Ishikawa (cell line): ENCODE results near the gene STX2.

Experiments
- CEBPB ChIP-seq: IDR thresholded peaks from 2 replicates; pipeline ENCODE4 v1.6.1; 2012
- CREB1 ChIP-seq: IDR thresholded peaks from 2 replicates; pipeline ENCODE4 v1.6.1; 2012; ENCODE audit warnings: low read depth
- EGR1 ChIP-seq: IDR thresholded peaks from 2 replicates; pipeline ENCODE4 v1.6.1; 2012
- EP300 ChIP-seq: IDR thresholded peaks from 2 replicates; pipeline ENCODE4 v1.6.1; 2012; ENCODE audit warnings: borderline replicate concordance
- FOXM1 ChIP-seq: IDR thresholded peaks from 2 replicates; pipeline ENCODE4 v1.6.1; 2012; ENCODE audit warnings: low read depth, borderline replicate concordance
- NFIC ChIP-seq: IDR thresholded peaks from 2 replicates; pipeline ENCODE4 v1.6.1; 2012
- RAD21 ChIP-seq: IDR thresholded peaks from 2 replicates; pipeline ENCODE4 v1.6.1; 2012; ENCODE audit warnings: low read depth
- TAF1 ChIP-seq: IDR thresholded peaks from 2 replicates; pipeline ENCODE4 v1.6.1; 2012; ENCODE audit warnings: low read depth, mild to moderate bottlenecking
- TCF12 ChIP-seq: IDR thresholded peaks from 2 replicates; pipeline ENCODE4 v1.6.1; 2012; ENCODE audit warnings: low read depth
- TEAD4 ChIP-seq: IDR thresholded peaks from 2 replicates; pipeline ENCODE4 v1.6.1; 2012
- YY1 ChIP-seq: IDR thresholded peaks from 2 replicates; pipeline ENCODE4 v1.6.1; 2012; ENCODE audit warnings: low read depth
- ZBTB7A ChIP-seq: IDR thresholded peaks from 2 replicates; pipeline ENCODE4 v1.6.1; 2012; ENCODE audit warnings: low read depth
- TF ChIP-seq, protein P1 (sequence below): IDR thresholded peaks from 2 replicates; pipeline ENCODE4 v1.6.1; 2012
- TF ChIP-seq, protein P2 (sequence below): IDR thresholded peaks from 2 replicates; pipeline ENCODE4 v1.6.1; 2012; ENCODE audit warnings: low read depth, mild to moderate bottlenecking
- TF ChIP-seq, protein P3 (sequence below): IDR thresholded peaks from 2 replicates; pipeline ENCODE4 v1.6.1; 2012

The STX2 gene

DNA sequence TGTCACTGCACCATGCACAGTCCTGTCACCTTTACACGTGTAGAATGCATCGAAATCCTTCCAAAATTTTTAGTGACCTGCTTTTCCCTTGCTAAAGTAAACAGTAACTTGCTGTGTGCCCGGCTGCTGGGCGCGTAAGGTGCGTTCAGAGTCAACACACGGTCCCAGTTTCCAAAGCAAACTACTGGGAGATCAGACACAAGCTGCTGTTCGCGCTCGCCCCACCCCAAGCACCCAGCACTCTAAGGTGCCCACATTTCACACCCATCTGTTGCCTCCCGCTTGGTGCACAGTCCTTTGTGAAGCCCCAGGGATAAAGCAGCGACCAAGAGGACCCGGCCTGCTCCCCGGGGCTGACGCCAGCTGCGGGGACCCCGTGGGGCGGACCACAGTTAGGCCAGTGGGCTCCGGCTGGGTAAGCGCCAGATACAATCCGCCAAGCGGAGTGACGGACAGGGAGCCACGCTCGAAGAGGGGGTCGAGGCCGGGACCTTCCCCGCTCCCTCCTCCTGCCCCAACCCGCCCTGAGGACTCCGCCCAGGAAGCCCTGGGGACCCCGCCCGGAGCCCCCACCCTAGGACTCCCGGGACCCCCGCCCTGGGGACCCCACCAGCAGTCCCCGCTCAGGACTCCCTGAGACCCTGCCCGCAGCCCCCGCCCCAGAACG lies 633 bp downstream of the STX2 start:
- TF ChIP-seq, protein P1, sequence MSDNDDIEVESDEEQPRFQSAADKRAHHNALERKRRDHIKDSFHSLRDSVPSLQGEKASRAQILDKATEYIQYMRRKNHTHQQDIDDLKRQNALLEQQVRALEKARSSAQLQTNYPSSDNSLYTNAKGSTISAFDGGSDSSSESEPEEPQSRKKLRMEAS: peak; percentile 31; the same call in 1 of the 2 replicates
- TF ChIP-seq CREB1: no peak
- TF ChIP-seq ZBTB7A: peak; percentile 31; the same call in 1 of the 2 replicates

DNA sequence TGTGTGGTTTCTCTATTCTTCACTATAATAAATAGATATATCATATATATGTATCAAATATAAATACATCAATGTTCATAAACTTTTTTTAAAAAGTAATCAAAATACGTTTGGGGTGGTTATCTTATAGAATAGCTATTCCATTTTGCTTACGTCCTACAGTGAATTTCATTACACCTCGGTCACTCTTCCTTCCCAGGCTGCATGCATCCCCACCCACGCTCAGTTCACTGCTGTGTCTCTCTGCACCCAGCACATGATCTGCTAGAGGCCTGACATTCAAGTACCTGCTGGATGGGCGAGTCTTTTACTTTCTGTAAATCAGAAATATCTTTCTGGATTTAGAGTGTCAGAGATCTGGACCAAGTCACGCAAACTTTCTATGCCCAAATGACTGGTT lies 3.6 kb downstream of the STX2 start:
- TF ChIP-seq EGR1: no peak
- TF ChIP-seq ZBTB7A: no peak
- no peak for TF ChIP-seq TAF1
- TF ChIP-seq FOXM1: no peak
- no peak for TF ChIP-seq TCF12
- TF ChIP-seq YY1: no peak
- no peak for TF ChIP-seq EP300
- TF ChIP-seq RAD21: no peak
- TF ChIP-seq TEAD4: no peak
- no peak for TF ChIP-seq CEBPB
- no peak for TF ChIP-seq NFIC
- TF ChIP-seq, protein P1: no peak
- no peak for TF ChIP-seq CREB1
- TF ChIP-seq, protein P2, sequence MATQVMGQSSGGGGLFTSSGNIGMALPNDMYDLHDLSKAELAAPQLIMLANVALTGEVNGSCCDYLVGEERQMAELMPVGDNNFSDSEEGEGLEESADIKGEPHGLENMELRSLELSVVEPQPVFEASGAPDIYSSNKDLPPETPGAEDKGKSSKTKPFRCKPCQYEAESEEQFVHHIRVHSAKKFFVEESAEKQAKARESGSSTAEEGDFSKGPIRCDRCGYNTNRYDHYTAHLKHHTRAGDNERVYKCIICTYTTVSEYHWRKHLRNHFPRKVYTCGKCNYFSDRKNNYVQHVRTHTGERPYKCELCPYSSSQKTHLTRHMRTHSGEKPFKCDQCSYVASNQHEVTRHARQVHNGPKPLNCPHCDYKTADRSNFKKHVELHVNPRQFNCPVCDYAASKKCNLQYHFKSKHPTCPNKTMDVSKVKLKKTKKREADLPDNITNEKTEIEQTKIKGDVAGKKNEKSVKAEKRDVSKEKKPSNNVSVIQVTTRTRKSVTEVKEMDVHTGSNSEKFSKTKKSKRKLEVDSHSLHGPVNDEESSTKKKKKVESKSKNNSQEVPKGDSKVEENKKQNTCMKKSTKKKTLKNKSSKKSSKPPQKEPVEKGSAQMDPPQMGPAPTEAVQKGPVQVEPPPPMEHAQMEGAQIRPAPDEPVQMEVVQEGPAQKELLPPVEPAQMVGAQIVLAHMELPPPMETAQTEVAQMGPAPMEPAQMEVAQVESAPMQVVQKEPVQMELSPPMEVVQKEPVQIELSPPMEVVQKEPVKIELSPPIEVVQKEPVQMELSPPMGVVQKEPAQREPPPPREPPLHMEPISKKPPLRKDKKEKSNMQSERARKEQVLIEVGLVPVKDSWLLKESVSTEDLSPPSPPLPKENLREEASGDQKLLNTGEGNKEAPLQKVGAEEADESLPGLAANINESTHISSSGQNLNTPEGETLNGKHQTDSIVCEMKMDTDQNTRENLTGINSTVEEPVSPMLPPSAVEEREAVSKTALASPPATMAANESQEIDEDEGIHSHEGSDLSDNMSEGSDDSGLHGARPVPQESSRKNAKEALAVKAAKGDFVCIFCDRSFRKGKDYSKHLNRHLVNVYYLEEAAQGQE: no peak
- TF ChIP-seq, protein P3, sequence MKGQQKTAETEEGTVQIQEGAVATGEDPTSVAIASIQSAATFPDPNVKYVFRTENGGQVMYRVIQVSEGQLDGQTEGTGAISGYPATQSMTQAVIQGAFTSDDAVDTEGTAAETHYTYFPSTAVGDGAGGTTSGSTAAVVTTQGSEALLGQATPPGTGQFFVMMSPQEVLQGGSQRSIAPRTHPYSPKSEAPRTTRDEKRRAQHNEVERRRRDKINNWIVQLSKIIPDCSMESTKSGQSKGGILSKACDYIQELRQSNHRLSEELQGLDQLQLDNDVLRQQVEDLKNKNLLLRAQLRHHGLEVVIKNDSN: no peak

DNA sequence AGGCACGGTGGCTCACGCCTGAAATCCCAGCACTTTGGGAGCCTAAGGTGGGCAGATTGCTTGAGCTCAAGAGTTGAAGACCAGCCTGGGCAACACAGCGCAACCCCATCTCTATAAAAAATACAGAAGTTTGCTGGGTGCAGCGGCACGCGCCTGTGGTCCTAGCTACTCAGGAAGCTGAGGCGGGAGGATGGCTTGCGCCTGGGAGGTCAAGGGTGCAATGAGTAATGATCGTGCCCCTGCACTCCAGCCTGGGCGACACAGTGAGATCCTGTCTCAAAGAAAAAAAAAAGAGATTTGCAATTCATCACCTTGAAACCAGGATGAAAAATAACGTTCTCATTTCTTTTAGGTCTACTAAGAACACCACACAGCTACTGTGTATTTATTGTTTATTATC lies 4.0 kb downstream of the STX2 start:
- TF ChIP-seq TAF1 (no peak), FOXM1 (no peak), RAD21 (no peak)

DNA sequence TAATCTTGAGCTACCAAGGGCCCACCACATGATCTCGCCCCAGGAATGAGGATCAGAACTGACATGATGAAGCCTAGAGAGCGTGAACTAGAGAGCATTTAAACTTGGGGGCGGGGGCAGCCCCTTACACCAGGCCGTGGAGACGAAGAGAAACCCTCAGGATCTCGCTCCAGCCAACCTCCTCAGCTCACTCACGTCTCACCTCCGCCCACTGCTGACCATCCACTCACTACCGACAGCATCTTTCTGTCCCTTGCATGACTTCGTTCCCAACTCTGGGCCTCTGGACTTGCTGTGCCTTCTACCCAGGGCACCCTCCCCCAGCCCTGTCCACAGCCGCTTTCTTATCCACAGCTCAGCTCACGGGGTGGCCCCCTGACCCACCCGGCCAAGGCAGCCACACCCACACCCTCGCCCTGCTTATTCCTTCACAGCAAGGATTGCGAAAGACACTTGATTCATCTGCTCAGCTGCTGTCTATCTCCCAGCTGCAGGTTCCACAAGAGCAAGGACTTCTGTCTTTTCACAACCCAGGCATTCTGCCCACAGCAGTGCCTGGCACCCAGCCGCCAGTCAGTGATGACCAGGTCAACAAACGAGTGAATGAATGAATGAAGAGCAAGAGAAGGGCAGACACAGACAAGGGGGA lies 6.4 kb downstream of the STX2 start:
- TF ChIP-seq CEBPB (peak; percentile 49), RAD21 (no peak)
- TF ChIP-seq, protein P3: no peak

DNA sequence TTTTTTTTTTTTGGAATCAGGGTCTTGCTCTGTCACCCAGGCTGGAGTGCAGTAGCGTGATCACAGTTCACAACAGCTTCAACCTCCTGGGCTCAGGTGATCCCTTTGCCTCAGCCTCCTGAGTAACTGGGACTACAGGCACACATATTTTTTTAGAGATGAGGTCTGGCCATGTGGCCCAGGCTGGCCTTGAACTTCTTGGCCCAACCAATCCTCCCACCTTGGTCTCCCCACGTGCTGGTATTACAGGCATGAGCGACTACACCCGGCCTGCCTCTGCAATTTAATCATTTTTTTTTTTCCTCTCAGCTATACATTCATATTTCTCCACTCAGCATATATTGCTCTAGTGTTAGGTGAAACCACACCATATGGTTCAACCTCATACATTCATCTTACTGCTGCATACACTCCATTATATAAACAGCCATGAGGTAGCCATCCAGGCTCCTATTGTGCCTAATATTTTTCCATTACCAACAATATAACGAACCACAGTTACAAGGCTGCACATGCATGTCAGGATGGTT lies 7.1 kb downstream of the STX2 start:
- TF ChIP-seq YY1: no peak
- TF ChIP-seq TAF1: no peak

DNA sequence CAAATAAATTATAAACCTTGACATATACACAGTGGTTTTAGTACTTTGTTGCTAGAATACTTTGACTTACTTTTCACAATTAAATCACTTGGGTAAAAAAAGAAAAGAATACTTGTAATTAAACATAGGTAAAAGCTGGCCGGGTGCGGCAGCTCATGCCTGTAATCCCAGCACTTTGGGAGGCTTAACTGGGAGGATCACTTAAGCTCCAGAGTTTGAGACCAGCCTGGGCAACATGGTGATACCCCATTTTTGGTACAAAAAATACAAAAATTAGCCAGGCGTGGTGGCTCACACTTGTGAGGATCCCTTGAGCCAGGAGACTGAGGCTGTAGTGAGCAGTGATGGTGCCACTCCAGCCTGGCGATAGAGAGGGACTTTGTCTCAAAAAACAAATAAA lies 7.8 kb downstream of the STX2 start:
- no peak for TF ChIP-seq ZBTB7A
- TF ChIP-seq CREB1: no peak
- TF ChIP-seq EGR1: no peak
- TF ChIP-seq, protein P1: no peak
- no peak for TF ChIP-seq CEBPB
- TF ChIP-seq, protein P2: no peak
- TF ChIP-seq, protein P3: no peak
- no peak for TF ChIP-seq NFIC
- no peak for TF ChIP-seq EP300
- TF ChIP-seq FOXM1: no peak
- no peak for TF ChIP-seq RAD21
- TF ChIP-seq TAF1: no peak
- TF ChIP-seq YY1: no peak
- no peak for TF ChIP-seq TCF12
